ENCODE measurements around the gene CAV3. TPM values are rescaled to one million over a fixed set of nuclear protein-coding genes. Genes with fewer than 3 reads are reported as not detected.

The CAV3 gene
- total and polyA plus RNA-seq, 2 donors (not counting 3 experiments of a cell fraction or from before 2014, with no cell fraction given): not detected

DNA sequence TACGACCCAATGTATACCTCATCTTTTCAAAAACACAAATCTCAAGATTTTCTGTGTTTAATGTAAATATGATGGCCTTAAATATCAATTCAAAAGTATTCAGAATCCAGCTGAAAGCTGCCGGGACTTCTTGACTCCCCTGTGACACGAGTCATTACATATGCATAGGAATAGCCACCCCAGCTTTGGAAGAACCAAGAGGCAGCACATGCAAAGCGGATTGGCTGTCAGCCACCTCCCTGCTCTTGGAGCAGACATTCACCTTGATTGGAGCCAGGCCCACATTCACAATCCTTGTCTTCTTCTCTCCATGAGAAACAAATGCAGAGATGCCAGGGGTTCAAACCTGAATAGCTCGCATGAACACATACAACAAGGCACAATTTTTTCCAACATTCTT lies 10.8 kb upstream of the CAV3 start:
- no peak for FAIRE-seq
- Histone ChIP-seq H3K27me3 (ENCODE audit: control insufficient read depth in 2 of 2, insufficient read depth in 2 of 2, low read length in 2 of 2) (no peaks in the 10 kb centered on the region), H3K79me2 (ENCODE audit: control insufficient read depth, insufficient read depth, low read length) (no peaks in the 10 kb centered on the region), H2AFZ (ENCODE audit: low read depth, low read length) (no peak overlapping the region), H3K36me3 (ENCODE audit: control insufficient read depth in 2 of 2, extremely low read depth in 1 of 2, insufficient read depth in 2 of 2, low read length in 2 of 2) (no peaks in the 10 kb centered on the region), H3K9me3 (replicated peaks; ENCODE audit: control insufficient read depth, insufficient read depth, low read length) (no peaks in the 10 kb centered on the region), H3K4me3 (replicated peaks in 1 of 3; ENCODE audit: insufficient read depth in 1 of 3, low read depth in 1 of 3, low read length in 3 of 3) (no peak overlapping the region), H3K4me2 (ENCODE audit: insufficient read depth, low read length) (no peak overlapping the region), H3K9ac (replicated peaks; ENCODE audit: extremely low read depth, insufficient read depth, low read length) (no peak overlapping the region), H3K9me1 (replicated peaks; ENCODE audit: control insufficient read depth, extremely low read depth, insufficient read depth, low read length) (no peaks in the 10 kb centered on the region), H4K20me1 (replicated peaks; ENCODE audit: control insufficient read depth, extremely low read depth, insufficient read depth, low read length) (no peaks in the 10 kb centered on the region), H3K4me1 (ENCODE audit: control insufficient read depth, extremely low read depth, insufficient read depth, low read length) (no peaks in the 10 kb centered on the region), H3K27ac (ENCODE audit: insufficient read depth, low read depth, low read length) (no peak overlapping the region)
- ChIA-PET POLR2A (no interaction called here), CTCF (no interaction called here)
- BruUV-seq (replicated peaks): no TSS peak
- dilution Hi-C loops (cut with MboI; ENCODE audit: extremely low pct_ligation_motif_present, low sequenced_read_pairs): no loop called here
- DNase-seq (ENCODE audit: low read depth, low spot score): no peak
- intact Hi-C loops (cut with micrococcal nuclease): no loop called here
- TF ChIP-seq JUN (IDR thresholded peaks at IDR 0.05; ENCODE audit: borderline replicate concordance, insufficient read depth, insufficient read length, low read depth) (no peak), FOS (IDR thresholded peaks at IDR 0.05; ENCODE audit: borderline replicate concordance, insufficient read depth, low read length) (no peak), MYC (IDR thresholded peaks at IDR 0.05; ENCODE audit: low read depth, low read length) (no peak), EZH2 (IDR thresholded peaks at IDR 0.05; ENCODE audit: borderline replicate concordance, low read depth, low read length, severe bottlenecking) (no peak), GATA2 (IDR thresholded peaks at IDR 0.05; ENCODE audit: insufficient read depth, insufficient read length, low read depth, low read length) (no peak), POLR2A (IDR thresholded peaks at IDR 0.05; ENCODE audit: low read depth, low read length) (no peak), POLR2AphosphoS5 (IDR thresholded peaks at IDR 0.05; ENCODE audit: insufficient read depth, low read depth, low read length) (no peak)
- TF ChIP-seq, protein P1, sequence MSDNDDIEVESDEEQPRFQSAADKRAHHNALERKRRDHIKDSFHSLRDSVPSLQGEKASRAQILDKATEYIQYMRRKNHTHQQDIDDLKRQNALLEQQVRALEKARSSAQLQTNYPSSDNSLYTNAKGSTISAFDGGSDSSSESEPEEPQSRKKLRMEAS (IDR thresholded peaks at IDR 0.05; ENCODE audit: insufficient read depth, insufficient read length): no peak
- TF ChIP-seq, protein P2, sequence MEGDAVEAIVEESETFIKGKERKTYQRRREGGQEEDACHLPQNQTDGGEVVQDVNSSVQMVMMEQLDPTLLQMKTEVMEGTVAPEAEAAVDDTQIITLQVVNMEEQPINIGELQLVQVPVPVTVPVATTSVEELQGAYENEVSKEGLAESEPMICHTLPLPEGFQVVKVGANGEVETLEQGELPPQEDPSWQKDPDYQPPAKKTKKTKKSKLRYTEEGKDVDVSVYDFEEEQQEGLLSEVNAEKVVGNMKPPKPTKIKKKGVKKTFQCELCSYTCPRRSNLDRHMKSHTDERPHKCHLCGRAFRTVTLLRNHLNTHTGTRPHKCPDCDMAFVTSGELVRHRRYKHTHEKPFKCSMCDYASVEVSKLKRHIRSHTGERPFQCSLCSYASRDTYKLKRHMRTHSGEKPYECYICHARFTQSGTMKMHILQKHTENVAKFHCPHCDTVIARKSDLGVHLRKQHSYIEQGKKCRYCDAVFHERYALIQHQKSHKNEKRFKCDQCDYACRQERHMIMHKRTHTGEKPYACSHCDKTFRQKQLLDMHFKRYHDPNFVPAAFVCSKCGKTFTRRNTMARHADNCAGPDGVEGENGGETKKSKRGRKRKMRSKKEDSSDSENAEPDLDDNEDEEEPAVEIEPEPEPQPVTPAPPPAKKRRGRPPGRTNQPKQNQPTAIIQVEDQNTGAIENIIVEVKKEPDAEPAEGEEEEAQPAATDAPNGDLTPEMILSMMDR (IDR thresholded peaks at IDR 0.05; ENCODE audit: extremely low read depth in 1 of 2, insufficient read depth in 1 of 2, low read depth in 1 of 2, low read length in 2 of 2): no peak
